ENCODE data around the gene LPP.

LPP gene

GRCh38 chr3:188664795-188665194 is 510.8 kb downstream of the LPP start:
- DNase-seq: no peak

GRCh38 chr3:188667926-188668325 is 514.0 kb downstream of the LPP start:
- peak; percentile 37 for DNase-seq

- no peak for DNase-seq
These were observed 516.5 kb downstream of the LPP start for GRCh38 chr3:188670446-188670845.

GRCh38 chr3:188671971-188672370 is 518.0 kb downstream of the LPP start:
- DNase-seq: no peak

- no peak for DNase-seq
These were observed 518.9 kb downstream of the LPP start for GRCh38 chr3:188672840-188673239.

- DNase-seq: no peak
These were observed 519.8 kb downstream of the LPP start for GRCh38 chr3:188673646-188674186.

- no peak for DNase-seq
These were observed 520.6 kb downstream of the LPP start for GRCh38 chr3:188674595-188674994.

- no peak for DNase-seq
These were observed 523.4 kb downstream of the LPP start for GRCh38 chr3:188677344-188677743.

GRCh38 chr3:188680189-188680588 is 526.2 kb downstream of the LPP start:
- DNase-seq: no peak

- no peak for DNase-seq
These were observed 526.6 kb downstream of the LPP start for GRCh38 chr3:188680605-188681004.

GRCh38 chr3:188682316-188682715 is 528.4 kb downstream of the LPP start:
- DNase-seq: no peak

GRCh38 chr3:188683032-188683521 is 529.1 kb downstream of the LPP start:
- no peak for DNase-seq

- DNase-seq: no peak
These were observed 530.3 kb downstream of the LPP start for GRCh38 chr3:188684276-188684675.

GRCh38 chr3:188685789-188686188 is 531.8 kb downstream of the LPP start:
- no peak for DNase-seq

- DNase-seq: no peak
These were observed 532.4 kb downstream of the LPP start for GRCh38 chr3:188686324-188686723.

GRCh38 chr3:188687389-188687788 is 533.4 kb downstream of the LPP start:
- no peak for DNase-seq

- DNase-seq: no peak
These were observed 535.2 kb downstream of the LPP start for GRCh38 chr3:188689101-188689574.

GRCh38 chr3:188690064-188690463 is 536.1 kb downstream of the LPP start:
- DNase-seq: no peak

GRCh38 chr3:188691004-188691403 is 537.0 kb downstream of the LPP start:
- no peak for DNase-seq

GRCh38 chr3:188691665-188692064 is 537.7 kb downstream of the LPP start:
- DNase-seq: no peak

- no peak for DNase-seq
These were observed 538.7 kb downstream of the LPP start for GRCh38 chr3:188692700-188693099.

- DNase-seq: no peak
These were observed 539.5 kb downstream of the LPP start for GRCh38 chr3:188693435-188693834.

- no peak for DNase-seq
These were observed 541.3 kb downstream of the LPP start for GRCh38 chr3:188695241-188695640.

GRCh38 chr3:188697127-188697526 is 543.2 kb downstream of the LPP start:
- no peak for DNase-seq

- DNase-seq: no peak
These were observed 544.5 kb downstream of the LPP start for GRCh38 chr3:188698436-188698835.

All from NCI-H1694 (cell line).